ENCODE results near the gene PMVK. TPM values are rescaled to one million over a fixed set of nuclear protein-coding genes. Genes with fewer than 3 reads are reported as not detected.

Gene PMVK
- total and polyA plus RNA-seq, 2 experiments from 2014 or later = 12.5 to 53.5 TPM

- no peak for TF ChIP-seq EZH2phosphoT487 (IDR thresholded peaks at IDR 0.05; ENCODE audit: low read depth, severe bottlenecking, unreplicated experiment)
- no peak for TF ChIP-seq CTCF (IDR thresholded peaks at IDR 0.05; ENCODE audit: poor library complexity)
- no peak for TF ChIP-seq EZH2 (IDR thresholded peaks at IDR 0.05; ENCODE audit: borderline replicate concordance)
- Histone ChIP-seq H3K79me2 (peaks cover 70% of the 10 kb centered on the region), H3K27ac (no peak overlapping the region), H3K27me3 (no peaks in the 10 kb centered on the region), H3K36me3 (replicated peaks; ENCODE audit: insufficient read depth, low read depth) (no peaks in the 10 kb centered on the region), H3K9me2 (replicated peaks; ENCODE audit: insufficient read depth) (no peaks in the 10 kb centered on the region), H3K4me3 (no peak overlapping the region), H3K4me1 (ENCODE audit: insufficient read depth) (peaks cover 21% of the 10 kb centered on the region), H3K4me2 (peak overlapping the region; percentile 75), H4K20me1 (ENCODE audit: insufficient read depth, poor library complexity, severe bottlenecking) (no peaks in the 10 kb centered on the region), H3K9me3 (ENCODE audit: low read depth) (no peaks in the 10 kb centered on the region), H2AFZ (no peak overlapping the region)
- 94% methylated on average over 3 of the region's 3 CpGs for WGBS (ENCODE audit: low lambda C conversion rate, missing lambda C conversion rate)
- no peak for DNase-seq (ENCODE audit: low spot score)
These were observed 32.2 kb upstream of the PMVK start for GRCh38 chr1:154968731-154969130.

- peaks cover 83% of the 10 kb centered on the region for H3K79me2 ChIP-seq
- H4K20me1 ChIP-seq (ENCODE audit: insufficient read depth, poor library complexity, severe bottlenecking) = no peaks in the 10 kb centered on the region
- H3K36me3 ChIP-seq (replicated peaks; ENCODE audit: insufficient read depth, low read depth) = no peaks in the 10 kb centered on the region
- no peaks in the 10 kb centered on the region for H3K9me2 ChIP-seq (replicated peaks; ENCODE audit: insufficient read depth)
- H2AFZ ChIP-seq = no peak overlapping the region
- no peaks in the 10 kb centered on the region for H3K9me3 ChIP-seq (ENCODE audit: low read depth)
- no peak overlapping the region for H3K4me2 ChIP-seq
- H3K27ac ChIP-seq = no peak overlapping the region
- TF ChIP-seq CTCF (IDR thresholded peaks at IDR 0.05; ENCODE audit: poor library complexity) = no peak
- no peak for TF ChIP-seq EZH2phosphoT487 (IDR thresholded peaks at IDR 0.05; ENCODE audit: low read depth, severe bottlenecking, unreplicated experiment)
- TF ChIP-seq EZH2 (IDR thresholded peaks at IDR 0.05; ENCODE audit: borderline replicate concordance) = no peak
- no peaks in the 10 kb centered on the region for H3K27me3 ChIP-seq
- DNase-seq (ENCODE audit: low spot score) = no peak
- no peak overlapping the region for H3K4me3 ChIP-seq
- WGBS (ENCODE audit: low lambda C conversion rate, missing lambda C conversion rate) = 84% methylated on average over 5 of the region's 5 CpGs
- H3K4me1 ChIP-seq (ENCODE audit: insufficient read depth) = peaks cover 25% of the 10 kb centered on the region
These were observed 30.9 kb upstream of the PMVK start for GRCh38 chr1:154967331-154967950.

GRCh38 chr1:154966111-154966510 is 29.6 kb upstream of the PMVK start:
- Histone ChIP-seq H2AFZ (no peak overlapping the region), H4K20me1 (ENCODE audit: insufficient read depth, poor library complexity, severe bottlenecking) (no peaks in the 10 kb centered on the region), H3K36me3 (replicated peaks; ENCODE audit: insufficient read depth, low read depth) (no peaks in the 10 kb centered on the region), H3K4me1 (ENCODE audit: insufficient read depth) (peaks cover 13% of the 10 kb centered on the region), H3K4me3 (no peak overlapping the region), H3K79me2 (peaks cover 78% of the 10 kb centered on the region), H3K9me3 (ENCODE audit: low read depth) (no peaks in the 10 kb centered on the region), H3K4me2 (no peak overlapping the region), H3K27me3 (no peaks in the 10 kb centered on the region), H3K9me2 (replicated peaks; ENCODE audit: insufficient read depth) (no peaks in the 10 kb centered on the region), H3K27ac (no peak overlapping the region)
- DNase-seq (ENCODE audit: low spot score) = no peak
- WGBS (ENCODE audit: low lambda C conversion rate, missing lambda C conversion rate) = 91% methylated on average over 7 of the region's 7 CpGs
- no peak for TF ChIP-seq EZH2phosphoT487 (IDR thresholded peaks at IDR 0.05; ENCODE audit: low read depth, severe bottlenecking, unreplicated experiment)
- TF ChIP-seq CTCF (IDR thresholded peaks at IDR 0.05; ENCODE audit: poor library complexity) = no peak
- TF ChIP-seq EZH2 (IDR thresholded peaks at IDR 0.05; ENCODE audit: borderline replicate concordance) = no peak
